HG03025 (cell line): ENCODE results near the gene TMPRSS9.
A peak's percentile ranks its signal among the peaks of the same experiment; 100 is the strongest.

ENCODE experiments used
- ATAC-seq: cut with Tn5 transposase; IDR thresholded peaks from one replicate; pipeline ENCODE4 v1.9.1; 2021; ENCODE audit warnings: mild to moderate bottlenecking, moderate library complexity; ENCODE audit not compliant: unreplicated experiment, low FRiP score

Gene TMPRSS9

DNA sequence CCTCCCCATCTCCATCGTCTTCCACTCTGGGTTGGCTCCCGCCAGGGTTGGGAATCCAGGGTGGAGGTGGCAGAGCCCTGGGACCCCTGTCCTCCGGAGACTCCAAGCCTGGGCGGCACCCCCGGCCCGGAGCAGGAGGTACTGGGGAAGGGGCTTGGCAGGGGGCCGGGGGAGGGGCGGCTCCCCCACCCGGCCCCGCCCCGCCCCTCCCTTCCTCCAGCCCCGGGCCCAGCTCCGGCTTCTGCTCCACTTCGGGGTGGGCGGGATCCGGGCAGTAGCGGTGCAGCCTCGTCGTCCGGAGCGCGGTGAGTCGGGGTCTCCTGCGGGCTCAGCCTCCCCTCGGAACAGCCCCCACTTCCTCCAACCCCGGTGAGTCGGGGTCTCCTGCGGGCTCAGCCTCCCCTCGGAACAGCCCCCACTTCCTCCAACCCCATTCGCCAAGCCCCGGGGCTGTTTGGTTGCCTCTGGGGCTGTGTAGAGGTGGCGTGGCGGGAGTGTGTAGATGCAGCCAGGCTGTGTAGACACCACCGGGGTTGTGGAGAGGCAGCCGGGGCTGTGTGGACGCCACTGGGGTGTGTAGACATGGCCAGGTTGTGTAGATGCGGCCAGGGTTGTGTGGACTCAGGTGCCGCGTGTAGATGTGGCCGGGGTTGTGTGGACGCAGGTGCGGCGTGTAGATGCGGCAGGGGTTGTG lies at the start of gene TMPRSS9:
TMPRSS9 (plus strand) TSS at position 274 of the 694 bp plus-strand sequence. CDS start 29,521 bp downstream, outside the sequence.
- ATAC-seq, result no peak

DNA sequence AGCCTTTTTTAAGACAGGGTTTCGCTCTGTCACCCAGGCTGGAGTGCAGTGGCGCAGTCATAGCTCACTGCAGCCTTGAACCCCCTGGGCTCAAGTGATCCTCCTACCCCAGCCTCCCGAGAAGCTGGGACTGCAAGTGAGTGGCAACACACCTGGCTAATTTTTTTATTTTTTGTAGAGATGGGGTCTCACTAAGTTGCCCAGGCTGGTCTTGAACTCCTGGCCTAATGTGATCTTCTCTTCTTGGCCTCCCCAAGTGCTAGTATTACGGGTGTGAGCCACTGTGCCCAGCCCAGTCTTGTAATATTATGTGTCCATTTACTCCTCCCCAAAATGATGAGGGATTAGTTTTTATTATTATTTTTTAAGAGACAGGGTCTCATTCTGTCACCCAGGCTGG lies 49.0 kb upstream of the TMPRSS9 start:
- ATAC-seq, result no peak

- no peak for ATAC-seq
Observed at GRCh38 chr19:2312820-2313501, 47.1 kb upstream of the TMPRSS9 start.

- no peak for ATAC-seq
Observed at GRCh38 chr19:2315121-2315817, 44.8 kb upstream of the TMPRSS9 start.

GRCh38 chr19:2315818-2316353 lies 44.2 kb upstream of the TMPRSS9 start:
- no peak for ATAC-seq

- no peak for ATAC-seq
Observed at GRCh38 chr19:2317300-2317699, 42.8 kb upstream of the TMPRSS9 start.

- no peak for ATAC-seq
Observed at GRCh38 chr19:2317756-2318155, 42.3 kb upstream of the TMPRSS9 start.

DNA sequence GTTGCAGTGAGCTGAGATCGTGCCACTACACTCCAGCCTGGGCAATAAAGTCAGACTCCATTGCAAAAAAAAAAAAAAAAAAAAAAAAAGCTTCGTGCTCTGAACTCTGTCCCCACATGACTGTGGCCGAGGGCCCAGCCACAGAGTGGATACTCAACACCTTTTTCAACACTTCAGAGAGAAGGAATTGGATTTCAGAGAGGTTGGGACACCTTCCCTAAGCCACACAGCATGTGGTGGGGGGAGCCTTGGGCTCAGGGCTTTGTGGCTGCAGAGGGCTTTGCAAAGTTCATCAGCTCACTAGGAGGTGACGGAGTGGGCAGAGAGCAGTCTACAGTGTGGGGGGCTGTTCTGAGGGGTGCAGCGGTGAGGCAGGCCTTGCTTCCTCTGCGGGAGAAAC lies 41.1 kb upstream of the TMPRSS9 start:
- ATAC-seq, result no peak

- ATAC-seq, result no peak
Observed at GRCh38 chr19:2319551-2319950, 40.5 kb upstream of the TMPRSS9 start.

- no peak for ATAC-seq
Observed at GRCh38 chr19:2320049-2320448, 40.0 kb upstream of the TMPRSS9 start.

GRCh38 chr19:2320939-2321338 lies 39.1 kb upstream of the TMPRSS9 start:
- no peak for ATAC-seq

DNA sequence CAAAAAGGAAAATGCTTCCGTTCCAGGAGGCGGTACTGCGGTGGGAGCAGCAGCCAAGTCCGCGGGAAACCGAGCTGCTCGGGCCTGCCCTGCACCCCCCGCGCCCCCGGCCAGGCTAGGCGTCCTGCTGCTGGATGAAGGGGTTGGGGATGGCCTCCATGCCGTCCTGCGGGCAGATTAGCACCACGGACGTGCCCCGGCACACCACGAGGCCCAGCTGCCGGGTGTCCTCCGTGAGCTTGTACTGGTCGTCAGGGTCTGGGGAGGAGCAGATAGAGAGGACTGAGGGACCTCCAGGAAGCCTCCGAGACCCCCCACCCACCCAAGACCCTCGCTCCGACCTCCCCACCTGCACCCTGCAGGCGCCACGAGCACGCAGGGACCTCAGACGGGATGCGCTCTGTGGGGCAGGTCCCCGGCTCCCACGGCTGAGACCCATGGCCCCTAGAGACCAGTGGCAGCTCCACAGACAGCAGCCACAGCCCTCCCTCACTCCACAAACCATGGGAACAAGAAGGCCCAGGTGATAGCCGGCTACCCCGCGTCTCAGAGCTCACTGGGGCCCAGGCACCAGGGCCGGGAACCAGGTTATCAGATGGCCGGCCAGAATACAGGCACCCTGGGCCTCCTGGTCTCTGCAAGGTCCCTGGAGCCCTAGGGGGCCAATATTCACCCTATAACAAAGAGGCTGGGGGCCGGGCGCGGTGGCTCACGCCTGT lies 38.3 kb upstream of the TMPRSS9 start:
- no peak for ATAC-seq

DNA sequence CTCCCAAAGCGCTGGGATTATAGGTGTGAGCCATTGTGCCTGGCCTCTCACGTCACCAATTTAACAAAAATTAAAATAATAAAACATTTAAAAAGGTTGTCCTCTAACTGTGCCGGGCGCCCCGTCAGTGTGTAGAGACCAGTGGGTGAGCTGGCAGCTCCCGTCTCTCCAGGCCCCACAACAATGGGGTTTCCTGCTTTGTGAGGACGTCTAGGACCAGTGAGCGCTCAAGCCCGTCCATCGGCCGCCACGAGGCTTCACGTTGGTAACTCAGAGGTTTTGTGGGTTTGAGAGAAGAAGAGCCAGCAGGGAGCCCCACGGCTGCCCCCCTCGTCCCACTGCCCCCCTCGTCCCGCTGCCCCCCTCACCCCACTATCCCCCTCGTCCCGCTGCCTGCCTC lies 36.4 kb upstream of the TMPRSS9 start:
- ATAC-seq, result no peak

DNA sequence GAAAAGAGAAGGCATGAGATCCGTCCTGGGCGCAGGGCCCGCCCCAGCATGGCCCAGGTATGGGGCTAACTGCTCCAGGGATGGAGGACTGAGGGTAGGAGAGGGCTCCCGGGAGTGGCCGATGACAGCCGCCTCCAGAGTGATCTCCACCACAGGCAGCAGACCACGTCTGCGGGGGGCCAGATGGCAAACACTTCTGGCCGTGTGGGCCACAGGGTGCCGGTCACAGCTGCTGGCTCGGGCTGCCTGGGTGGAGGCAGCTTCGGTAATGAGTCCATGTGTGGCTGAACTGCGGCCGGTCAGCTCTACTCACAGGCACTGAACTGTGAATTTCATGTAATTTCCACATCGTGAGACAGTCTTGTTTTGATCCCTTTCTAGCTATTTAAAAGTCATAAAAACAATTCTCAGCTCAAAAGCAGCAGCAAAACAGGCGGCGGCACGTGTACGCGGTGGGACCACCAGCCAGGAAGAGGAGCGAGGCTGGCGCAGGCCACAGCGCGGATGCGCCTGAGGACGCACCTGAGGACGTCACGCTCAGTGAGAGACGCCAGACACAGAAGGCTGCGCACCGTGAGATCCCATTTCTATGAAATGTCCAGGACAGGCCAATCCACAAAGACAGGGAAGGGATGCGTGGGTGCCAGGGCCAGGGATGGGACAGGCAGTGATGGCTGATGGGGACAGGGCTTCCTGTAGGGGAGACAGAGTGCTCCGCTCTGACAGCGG lies 35.7 kb upstream of the TMPRSS9 start:
- ATAC-seq, result no peak

GRCh38 chr19:2325281-2326046 lies 34.6 kb upstream of the TMPRSS9 start:
- ATAC-seq, result no peak

DNA sequence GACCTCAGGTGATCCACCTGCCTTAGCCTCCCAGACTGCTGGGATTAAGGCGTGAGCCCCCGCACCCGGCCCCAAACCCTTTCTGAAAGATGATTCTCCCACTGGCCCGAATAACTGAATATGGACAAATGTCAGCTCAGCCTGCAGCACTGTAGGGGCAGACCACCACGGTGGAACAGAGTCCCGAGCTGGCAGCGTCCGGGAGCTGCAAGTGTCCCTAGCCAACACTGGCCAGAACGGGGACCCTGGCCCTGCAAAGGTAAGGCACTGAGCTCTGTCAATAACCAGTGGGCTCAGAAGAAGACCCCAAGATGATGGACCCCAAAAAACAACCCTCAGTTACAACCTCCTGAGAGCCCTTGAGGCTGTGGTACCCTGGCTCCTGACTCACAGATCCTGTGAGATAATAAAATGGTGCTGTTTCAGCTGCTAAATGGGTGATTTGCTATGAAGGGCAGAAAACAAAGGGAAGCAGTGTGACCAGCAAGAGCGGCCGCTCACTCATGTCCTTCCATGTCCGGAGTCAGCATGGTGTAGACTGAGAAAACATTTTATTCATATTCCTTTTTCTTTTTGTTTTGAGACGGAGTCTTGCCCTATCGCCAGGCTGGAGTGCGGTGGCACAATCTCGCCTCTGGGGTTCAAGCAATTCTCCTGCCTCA lies 33.2 kb upstream of the TMPRSS9 start:
- no peak for ATAC-seq

- no peak for ATAC-seq
Observed at GRCh38 chr19:2327773-2328400, 32.2 kb upstream of the TMPRSS9 start.

- peak; percentile 51 for ATAC-seq
Observed at GRCh38 chr19:2328401-2329148, 31.5 kb upstream of the TMPRSS9 start, which contains the start of the genes LSM7 and SPPL2B. LSM7 (minus strand) TSS chr19:2328586; CDS start chr19:2328566, 20 bp downstream. SPPL2B (plus strand) TSS chr19:2328684; CDS start chr19:2328710, 26 bp downstream.
